WTC11 (cell line): ENCODE data around the gene C11orf65.

Experiments
- CBFB ChIP-seq: sonication (generic); formaldehyde crosslinking; IDR thresholded peaks from 2 replicates; pipeline ENCODE4 v1.8.1; 2022; ENCODE audit warnings: mild to moderate bottlenecking, low read depth, missing genetic modification reagents
- CREB1 ChIP-seq: sonication (generic); formaldehyde crosslinking; IDR thresholded peaks from 2 replicates; pipeline ENCODE4 v1.8.0; 2023; ENCODE audit warnings: mild to moderate bottlenecking, missing genetic modification reagents
- EMX1 ChIP-seq: fragments of 250-450 bp; sonication (Bioruptor Pico); IDR thresholded peaks from 2 replicates; pipeline ENCODE4 v1.8.0; 2021; ENCODE audit warnings: mild to moderate bottlenecking
- ETV6 ChIP-seq: sonication (generic); formaldehyde crosslinking; IDR thresholded peaks from 2 replicates; pipeline ENCODE4 v1.8.1; 2022; ENCODE audit warnings: mild to moderate bottlenecking, missing genetic modification reagents
- FOXP4 ChIP-seq: sonication (generic); formaldehyde crosslinking; IDR thresholded peaks from 2 replicates; pipeline ENCODE4 v1.8.0; 2022; ENCODE audit warnings: mild to moderate bottlenecking, missing genetic modification reagents
- JUN ChIP-seq: sonication (generic); formaldehyde crosslinking; IDR thresholded peaks from 2 replicates; pipeline ENCODE4 v1.8.0; 2023; ENCODE audit warnings: mild to moderate bottlenecking, missing genetic modification reagents
- KAT7 ChIP-seq: sonication (generic); formaldehyde crosslinking; IDR thresholded peaks from 2 replicates; pipeline ENCODE4 v1.8.1; 2023; ENCODE audit warnings: missing genetic modification reagents, mild to moderate bottlenecking, borderline replicate concordance
- MAX ChIP-seq: sonication (generic); formaldehyde crosslinking; IDR thresholded peaks from 2 replicates; pipeline ENCODE4 v1.8.0; 2022; ENCODE audit warnings: mild to moderate bottlenecking, missing genetic modification reagents
- RORB ChIP-seq: fragments of 250-450 bp; sonication (Bioruptor Pico); IDR thresholded peaks from 2 replicates; pipeline ENCODE4 v1.9.0; 2021; ENCODE audit warnings: mild to moderate bottlenecking
- SP1 ChIP-seq: sonication (generic); formaldehyde crosslinking; conservative IDR thresholded peaks from 2 replicates; pipeline ENCODE4 v1.8.1; 2022; ENCODE audit warnings: missing genetic modification reagents
- TEAD4 ChIP-seq: sonication (generic); formaldehyde crosslinking; IDR thresholded peaks from 2 replicates; pipeline ENCODE4 v1.8.0; 2022; ENCODE audit warnings: mild to moderate bottlenecking, missing genetic modification reagents
- TF ChIP-seq, protein P1 (sequence below): fragments of 200-600 bp; IDR thresholded peaks from 2 replicates; pipeline ENCODE4 v1.8.0; 2022; ENCODE audit warnings: antibody characterized with exemption
- TF ChIP-seq, protein P2 (sequence below): sonication (generic); formaldehyde crosslinking; IDR thresholded peaks from 2 replicates; pipeline ENCODE4 v1.8.1; 2022; ENCODE audit warnings: low read depth, mild to moderate bottlenecking, moderate library complexity, missing genetic modification reagents, borderline replicate concordance

GRCh38 chr11:108341654-108342053 lies 125.7 kb downstream of the C11orf65 start:
- TF ChIP-seq KAT7 (no peak), RORB (CRISPR knock-in tag) (no peak), JUN (no peak), CREB1 (CRISPR knock-in tag) (no peak), SP1 (no peak), EMX1 (CRISPR knock-in tag) (no peak), MAX (CRISPR knock-in tag) (no peak), TEAD4 (no peak), CBFB (no peak), FOXP4 (CRISPR knock-in tag) (no peak), ETV6 (CRISPR knock-in tag) (no peak)
- TF ChIP-seq, protein P1, sequence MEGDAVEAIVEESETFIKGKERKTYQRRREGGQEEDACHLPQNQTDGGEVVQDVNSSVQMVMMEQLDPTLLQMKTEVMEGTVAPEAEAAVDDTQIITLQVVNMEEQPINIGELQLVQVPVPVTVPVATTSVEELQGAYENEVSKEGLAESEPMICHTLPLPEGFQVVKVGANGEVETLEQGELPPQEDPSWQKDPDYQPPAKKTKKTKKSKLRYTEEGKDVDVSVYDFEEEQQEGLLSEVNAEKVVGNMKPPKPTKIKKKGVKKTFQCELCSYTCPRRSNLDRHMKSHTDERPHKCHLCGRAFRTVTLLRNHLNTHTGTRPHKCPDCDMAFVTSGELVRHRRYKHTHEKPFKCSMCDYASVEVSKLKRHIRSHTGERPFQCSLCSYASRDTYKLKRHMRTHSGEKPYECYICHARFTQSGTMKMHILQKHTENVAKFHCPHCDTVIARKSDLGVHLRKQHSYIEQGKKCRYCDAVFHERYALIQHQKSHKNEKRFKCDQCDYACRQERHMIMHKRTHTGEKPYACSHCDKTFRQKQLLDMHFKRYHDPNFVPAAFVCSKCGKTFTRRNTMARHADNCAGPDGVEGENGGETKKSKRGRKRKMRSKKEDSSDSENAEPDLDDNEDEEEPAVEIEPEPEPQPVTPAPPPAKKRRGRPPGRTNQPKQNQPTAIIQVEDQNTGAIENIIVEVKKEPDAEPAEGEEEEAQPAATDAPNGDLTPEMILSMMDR: no peak
- TF ChIP-seq, protein P2, sequence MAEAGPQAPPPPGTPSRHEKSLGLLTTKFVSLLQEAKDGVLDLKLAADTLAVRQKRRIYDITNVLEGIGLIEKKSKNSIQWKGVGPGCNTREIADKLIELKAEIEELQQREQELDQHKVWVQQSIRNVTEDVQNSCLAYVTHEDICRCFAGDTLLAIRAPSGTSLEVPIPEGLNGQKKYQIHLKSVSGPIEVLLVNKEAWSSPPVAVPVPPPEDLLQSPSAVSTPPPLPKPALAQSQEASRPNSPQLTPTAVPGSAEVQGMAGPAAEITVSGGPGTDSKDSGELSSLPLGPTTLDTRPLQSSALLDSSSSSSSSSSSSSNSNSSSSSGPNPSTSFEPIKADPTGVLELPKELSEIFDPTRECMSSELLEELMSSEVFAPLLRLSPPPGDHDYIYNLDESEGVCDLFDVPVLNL (CRISPR knock-in tag): no peak
